ENCODE results near the gene PSMC3. TPM values are rescaled to one million over a fixed set of nuclear protein-coding genes. Genes with fewer than 3 reads are reported as not detected.

PSMC3 gene
- total RNA-seq, 1 experiment from 2014 or later = 162 TPM

GRCh38 chr11:47443817-47444216 is 17.6 kb upstream of the PSMC3 start:
- BruUV-seq (replicated peaks) = no TSS peak
- intact Hi-C loops (cut with micrococcal nuclease) = no loop called here
- Mint-ChIP-seq H3K36me3 (ENCODE audit: insufficient read depth, unreplicated experiment) (no peaks in the 10 kb centered on the region), H3K9me3 (ENCODE audit: unreplicated experiment) (no peaks in the 10 kb centered on the region), H3K27me3 (ENCODE audit: insufficient read depth, unreplicated experiment) (no peaks in the 10 kb centered on the region), H3K4me1 (ENCODE audit: insufficient read depth, unreplicated experiment) (no peaks in the 10 kb centered on the region), H3K4me3 (ENCODE audit: unreplicated experiment) (no peak overlapping the region), H3K27ac (ENCODE audit: low read depth, unreplicated experiment) (no peak overlapping the region)
- CTCF ChIA-PET = interaction anchor here (0.5 to 1.5 kb wide), 7 partner anchors 10 to 304 kb away, joined by 3 to 8 read pairs (median 3); no protein-coding TSS in a partner anchor
- POLR2A ChIA-PET = interaction anchor here (0.8 kb wide), 1 partner anchor 12 kb away, joined by 5 read pairs; no protein-coding TSS in a partner anchor
- TF ChIP-seq CTCF (IDR thresholded peaks at IDR 0.05; ENCODE audit: unreplicated experiment) = no peak
- no peak for DNase-seq (ENCODE audit: unreplicated experiment)

- Mint-ChIP-seq H3K4me1 (ENCODE audit: insufficient read depth, unreplicated experiment) (no peaks in the 10 kb centered on the region), H3K9me3 (ENCODE audit: unreplicated experiment) (no peaks in the 10 kb centered on the region), H3K27me3 (ENCODE audit: insufficient read depth, unreplicated experiment) (no peaks in the 10 kb centered on the region), H3K27ac (ENCODE audit: low read depth, unreplicated experiment) (no peak overlapping the region), H3K36me3 (ENCODE audit: insufficient read depth, unreplicated experiment) (no peaks in the 10 kb centered on the region), H3K4me3 (ENCODE audit: unreplicated experiment) (no peak overlapping the region)
- no TSS peak for BruUV-seq (replicated peaks)
- TF ChIP-seq CTCF (IDR thresholded peaks at IDR 0.05; ENCODE audit: unreplicated experiment) = no peak
- ChIA-PET CTCF (interaction anchor here (0.5 to 1.5 kb wide), 4 partner anchors 10 to 177 kb away, joined by 3 to 8 read pairs (median 4); no protein-coding TSS in a partner anchor), POLR2A (interaction anchor here (0.7 to 0.8 kb wide), 2 partner anchors 11 to 32 kb away, joined by 5 read pairs; no protein-coding TSS in a partner anchor)
- intact Hi-C loops (cut with micrococcal nuclease) = no loop called here
- DNase-seq (ENCODE audit: unreplicated experiment) = no peak
Measured at GRCh38 chr11:47443028-47443700, 16.9 kb upstream of the PSMC3 start.

GRCh38 chr11:47442514-47442913 is 16.3 kb upstream of the PSMC3 start:
- ChIA-PET POLR2A (interaction anchor here (0.7 kb wide), 1 partner anchor 33 kb away, joined by 5 read pairs; no protein-coding TSS in a partner anchor), CTCF (no interaction called here)
- intact Hi-C loops (cut with micrococcal nuclease) = no loop called here
- Mint-ChIP-seq H3K9me3 (ENCODE audit: unreplicated experiment) (no peaks in the 10 kb centered on the region), H3K27me3 (ENCODE audit: insufficient read depth, unreplicated experiment) (no peaks in the 10 kb centered on the region), H3K36me3 (ENCODE audit: insufficient read depth, unreplicated experiment) (no peaks in the 10 kb centered on the region), H3K27ac (ENCODE audit: low read depth, unreplicated experiment) (no peak overlapping the region), H3K4me1 (ENCODE audit: insufficient read depth, unreplicated experiment) (no peaks in the 10 kb centered on the region), H3K4me3 (ENCODE audit: unreplicated experiment) (no peak overlapping the region)
- BruUV-seq (replicated peaks) = no TSS peak
- no peak for TF ChIP-seq CTCF (IDR thresholded peaks at IDR 0.05; ENCODE audit: unreplicated experiment)
- DNase-seq (ENCODE audit: unreplicated experiment) = no peak

- Mint-ChIP-seq H3K27ac (ENCODE audit: low read depth, unreplicated experiment) (no peak overlapping the region), H3K4me3 (ENCODE audit: unreplicated experiment) (no peak overlapping the region), H3K27me3 (ENCODE audit: insufficient read depth, unreplicated experiment) (no peaks in the 10 kb centered on the region), H3K9me3 (ENCODE audit: unreplicated experiment) (no peaks in the 10 kb centered on the region), H3K4me1 (ENCODE audit: insufficient read depth, unreplicated experiment) (no peaks in the 10 kb centered on the region), H3K36me3 (ENCODE audit: insufficient read depth, unreplicated experiment) (no peaks in the 10 kb centered on the region)
- POLR2A ChIA-PET = no interaction called here
- BruUV-seq (replicated peaks) = no TSS peak
- no peak for TF ChIP-seq CTCF (IDR thresholded peaks at IDR 0.05; ENCODE audit: unreplicated experiment)
- no peak for DNase-seq (ENCODE audit: unreplicated experiment)
- CTCF ChIA-PET = interaction anchor here (1.3 kb wide), 1 partner anchor 13 kb away, joined by 3 read pairs; no protein-coding TSS in a partner anchor
- intact Hi-C loops (cut with micrococcal nuclease) = no loop called here
Measured at GRCh38 chr11:47441421-47441820, 15.2 kb upstream of the PSMC3 start.

Data from MCF 10A (cell line).